NCI-H345 treated with DMSO at 0.1 percent for 48 hours (cell line): Measurements from ENCODE around the gene POLR2F.
"Not testable (repeated sequence)": the region's sequence is repeated elsewhere in the genome, so short reads cannot be mapped to it uniquely, and the experiment has no call there.

Source experiments
- DNase-seq: peaks from one replicate; lab custom pipeline; 2025; ENCODE audit not compliant: unreplicated experiment; lab: John Stamatoyannopoulos, UW

POLR2F gene

DNA sequence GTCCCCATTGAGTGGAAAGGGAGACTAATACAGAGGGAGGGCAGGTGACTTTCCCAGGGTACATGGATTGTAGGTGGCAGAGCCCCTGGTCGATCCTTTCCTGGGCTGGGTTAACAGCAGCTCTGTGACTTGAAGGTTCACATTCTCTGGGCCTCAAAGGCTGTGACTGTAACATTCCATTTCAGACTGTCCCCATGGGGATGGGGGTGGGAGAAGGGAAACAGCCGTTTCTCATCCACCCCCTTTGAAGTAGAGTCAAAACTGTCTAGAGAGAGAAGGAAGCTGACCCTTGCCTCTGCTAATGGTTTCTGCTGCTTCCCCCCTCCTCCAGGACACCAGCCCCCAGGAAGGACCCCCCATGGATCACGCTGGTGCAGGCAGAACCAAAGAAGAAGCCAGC lies 28.2 kb upstream of the POLR2F start:
- DNase-seq, result no peak

GRCh38 chr22:37925767-37926166 lies 27.7 kb upstream of the POLR2F start:
- DNase-seq, result no peak

DNA sequence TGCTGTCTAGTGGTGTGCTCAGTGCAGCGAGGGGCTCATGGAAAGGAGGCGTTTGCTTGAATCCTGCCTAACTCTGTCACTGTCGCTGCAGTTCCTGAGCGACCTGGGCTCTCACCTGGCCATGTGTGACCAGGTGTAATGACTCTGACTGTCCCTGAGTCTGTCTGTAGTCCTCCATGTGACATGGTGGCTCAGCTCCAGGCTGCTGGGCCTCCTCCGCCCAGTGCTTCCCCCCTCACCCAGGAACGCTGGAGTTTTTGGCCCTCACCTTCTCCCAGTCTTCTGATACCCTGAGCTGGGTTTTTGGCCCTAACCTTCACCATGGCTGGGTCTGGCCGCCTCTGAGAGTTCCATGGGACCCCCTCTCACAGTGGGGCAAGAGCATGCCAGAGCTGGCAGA lies 27.1 kb upstream of the POLR2F start:
- DNase-seq, result no peak

DNA sequence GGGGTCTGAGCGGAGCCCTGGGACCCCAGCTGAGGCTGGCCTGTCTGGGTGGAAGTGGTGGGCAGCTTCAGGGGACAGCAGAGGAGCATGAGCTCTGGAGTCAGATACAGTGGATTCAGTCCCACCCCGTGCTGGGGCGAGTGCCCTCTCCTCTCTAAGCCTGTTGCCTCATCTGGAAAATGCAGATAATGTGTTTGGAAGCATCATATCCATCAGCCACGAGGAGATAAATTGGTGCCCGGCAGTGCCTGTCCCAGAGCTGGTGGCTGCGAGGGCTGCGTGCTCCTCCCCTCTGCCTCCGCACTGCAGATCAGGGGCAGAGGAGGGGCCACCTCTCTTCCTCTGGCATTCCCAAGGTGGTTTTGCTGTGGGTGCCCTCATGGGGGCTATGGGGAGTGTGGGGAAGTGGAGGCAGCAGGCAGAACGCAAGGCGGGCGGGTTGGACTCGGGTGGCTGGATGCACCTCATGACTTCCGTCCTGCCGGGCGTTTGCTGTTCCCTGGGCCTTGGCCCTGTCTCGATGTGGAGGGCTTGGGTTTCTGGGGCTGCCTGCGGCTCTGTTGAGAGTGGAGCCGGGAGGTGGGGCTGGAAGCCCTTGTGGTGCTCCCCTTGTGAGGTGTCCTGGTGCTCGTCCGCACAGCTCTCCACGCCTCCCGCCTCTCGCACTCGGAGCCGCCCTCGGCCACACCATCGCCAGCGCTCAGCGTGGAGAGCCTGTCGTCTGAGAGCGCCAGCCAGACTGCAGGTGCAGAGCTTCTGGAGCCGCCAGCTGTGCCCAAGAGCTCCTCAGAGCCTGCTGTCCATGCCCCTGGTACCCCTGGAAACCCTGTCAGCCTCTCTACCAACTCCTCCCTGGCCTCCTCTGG lies 26.5 kb upstream of the POLR2F start:
- DNase-seq, result no peak

GRCh38 chr22:37927637-37927936 lies 25.9 kb upstream of the POLR2F start:
- no peak for DNase-seq

- DNase-seq, result no peak
Observed at GRCh38 chr22:37929390-37929789, 24.1 kb upstream of the POLR2F start.

- DNase-seq, result no peak
Observed at GRCh38 chr22:37930270-37930951, 23.1 kb upstream of the POLR2F start.

DNA sequence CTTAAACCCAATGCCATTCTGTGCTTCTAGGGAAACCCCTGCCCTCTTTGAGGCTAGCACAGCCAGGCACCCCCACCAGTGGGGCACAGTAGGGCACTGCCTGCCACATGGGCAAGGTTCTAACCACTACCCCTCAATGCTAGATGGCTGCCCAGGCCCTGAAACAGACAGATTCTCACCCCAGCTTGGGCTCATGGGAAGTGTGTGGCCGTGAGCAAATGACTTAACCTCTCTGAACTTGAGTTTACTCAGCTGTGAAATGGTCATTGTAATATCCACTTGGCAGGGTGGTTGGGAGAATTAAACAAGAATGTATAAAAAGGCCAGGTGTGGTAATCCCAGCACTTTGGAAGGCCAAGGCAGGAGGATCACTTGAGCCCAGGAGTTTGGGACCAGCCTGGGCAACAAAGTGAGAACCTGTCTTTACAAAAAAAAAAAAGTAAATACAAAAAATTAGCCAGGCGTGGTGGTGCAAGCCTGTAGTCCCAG lies 22.5 kb upstream of the POLR2F start:
- DNase-seq, result no peak

GRCh38 chr22:37931893-37932389 lies 21.6 kb upstream of the POLR2F start:
- DNase-seq, result no peak

DNA sequence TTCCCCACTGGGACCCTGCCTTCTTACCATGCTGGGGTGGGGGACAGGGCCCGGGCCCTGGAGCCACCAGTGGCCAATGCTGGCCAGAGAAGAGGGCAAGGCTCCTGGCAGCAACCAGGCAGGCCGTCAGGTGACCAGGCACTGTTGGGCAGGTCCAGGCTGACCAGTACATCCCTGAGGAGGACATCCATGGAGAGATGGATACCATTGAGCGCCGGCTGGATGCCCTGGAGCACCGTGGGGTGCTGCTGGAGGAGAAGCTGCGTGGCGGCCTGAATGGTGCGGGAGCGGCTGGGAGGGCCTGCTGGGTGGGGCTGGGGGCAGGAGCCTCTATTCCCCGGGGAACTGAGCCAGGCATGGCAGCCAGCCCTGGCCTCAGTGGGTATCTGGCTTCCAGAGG lies 21.1 kb upstream of the POLR2F start:
- DNase-seq, result no peak

DNA sequence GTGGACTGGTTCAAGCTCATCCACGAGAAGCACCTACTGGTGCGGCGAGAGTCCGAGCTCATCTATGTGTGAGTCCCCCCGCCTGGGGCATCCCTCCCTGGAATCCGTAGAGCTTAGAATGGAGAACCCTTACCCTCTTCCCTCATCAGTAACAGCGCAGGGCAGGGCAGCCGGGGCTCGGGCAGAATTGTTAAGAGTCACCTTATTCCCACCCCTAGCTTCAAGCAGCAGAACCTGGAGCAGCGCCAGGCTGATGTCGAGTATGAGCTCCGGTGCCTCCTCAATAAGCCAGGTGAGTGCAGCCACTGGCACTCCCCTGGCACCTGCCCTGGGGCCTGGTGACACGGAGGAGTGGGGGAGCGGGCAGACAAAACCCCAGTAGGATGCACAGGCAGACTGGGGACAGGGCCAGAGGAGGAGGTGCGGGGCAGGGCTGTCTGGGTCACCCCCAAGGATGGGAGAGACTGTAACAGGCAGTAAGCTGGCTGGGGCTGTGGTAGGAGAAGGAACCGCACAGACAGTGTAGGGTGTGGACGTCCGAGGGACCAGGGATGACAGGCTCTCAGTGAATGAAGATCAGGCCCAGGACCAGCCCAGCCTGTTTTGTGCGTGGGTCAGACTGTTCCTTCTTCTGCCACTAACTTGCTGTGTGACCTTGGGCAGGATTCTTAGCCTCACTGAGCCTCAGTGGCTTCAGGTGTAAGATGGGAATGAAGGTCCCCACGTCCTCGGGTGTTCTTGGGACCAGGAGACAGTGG lies 20.5 kb upstream of the POLR2F start:
- peak; percentile 13 for DNase-seq

GRCh38 chr22:37933711-37934376 lies 19.7 kb upstream of the POLR2F start:
- DNase-seq, result no peak

- no peak for DNase-seq
Observed at GRCh38 chr22:37940698-37941376, 12.7 kb upstream of the POLR2F start.

- DNase-seq, result no peak
Observed at GRCh38 chr22:37942133-37942532, 11.4 kb upstream of the POLR2F start.

- no peak for DNase-seq
Observed at GRCh38 chr22:37943136-37943824, 10.2 kb upstream of the POLR2F start.

DNA sequence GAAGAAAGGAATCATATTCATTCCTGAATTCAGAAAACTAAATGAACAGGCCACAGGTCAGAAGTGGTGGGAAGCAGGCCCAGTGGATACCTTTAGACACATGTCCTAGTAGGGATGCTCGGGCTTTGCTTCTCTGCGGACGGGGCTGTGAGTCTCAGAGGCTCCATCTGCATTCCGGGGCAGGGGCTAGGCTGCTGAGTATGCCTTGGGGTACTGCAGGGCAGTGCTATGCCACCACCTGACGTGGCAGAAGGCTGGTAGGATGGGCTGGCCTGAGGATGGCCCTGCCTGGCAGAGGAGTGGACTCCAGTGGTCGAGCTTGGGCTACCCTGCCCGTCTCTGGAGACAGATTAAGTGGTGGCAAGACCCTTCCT lies 9.7 kb upstream of the POLR2F start:
- DNase-seq, result no peak

DNA sequence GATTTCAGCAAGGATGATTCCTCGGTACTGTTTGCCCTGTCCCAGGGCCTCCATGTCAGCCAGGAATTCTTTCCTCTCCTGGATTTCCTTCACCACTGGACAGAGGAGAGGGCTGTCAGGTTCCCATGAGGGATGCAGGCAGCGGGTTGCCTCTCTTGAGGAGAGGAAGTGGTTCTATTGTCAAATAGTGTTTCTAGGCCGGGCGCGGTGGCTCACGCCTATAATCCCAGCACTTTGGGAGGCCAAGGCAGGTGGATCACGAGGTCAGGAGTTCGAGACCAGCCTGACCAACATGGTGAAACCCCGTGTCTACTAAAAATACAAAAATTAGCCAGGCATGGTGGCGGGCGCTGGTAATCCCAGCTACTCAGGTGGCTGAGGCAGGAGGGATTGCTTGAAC lies 9.1 kb upstream of the POLR2F start:
- DNase-seq, result not testable (repeated sequence)

DNA sequence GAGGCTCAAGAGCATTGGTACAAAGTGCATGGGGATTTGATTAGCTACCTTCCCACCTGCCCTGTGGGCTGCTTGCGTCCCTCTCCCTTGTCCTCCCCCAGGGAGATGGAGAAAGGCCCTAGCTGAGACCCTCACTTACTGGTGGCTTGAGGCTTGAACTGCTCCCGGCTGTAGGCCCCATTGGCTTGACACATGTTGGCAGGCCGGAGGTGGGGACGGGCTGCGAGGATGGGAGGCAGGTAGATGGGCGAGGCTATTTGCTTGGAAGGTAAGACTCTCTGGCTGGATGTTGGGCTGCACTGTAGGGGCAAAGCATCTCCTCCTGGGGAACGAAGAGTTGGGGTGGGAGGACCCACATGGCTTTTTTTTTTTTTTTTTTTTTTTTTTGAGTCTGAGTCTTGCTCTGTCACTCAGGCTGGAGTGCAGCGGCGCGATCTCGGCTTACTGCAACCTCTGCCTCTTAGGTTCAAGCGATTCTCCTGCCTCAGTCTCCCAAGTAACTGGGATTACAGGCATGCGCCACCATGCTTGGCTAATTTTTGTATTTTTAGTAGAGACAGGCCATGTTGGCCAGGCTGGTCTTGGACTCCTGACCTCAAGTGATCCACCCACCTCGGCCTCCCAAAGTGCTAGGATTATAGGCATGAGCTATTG lies 6.2 kb upstream of the POLR2F start:
- not testable (repeated sequence) for DNase-seq

GRCh38 chr22:37951305-37951704 lies 2.2 kb upstream of the POLR2F start:
- DNase-seq, result no peak
